ENCODE results near the gene LY6G6C.

GRCh38 chr6:31720196-31720770 is 1.3 kb downstream of the LY6G6C start:
- TF ChIP-seq GATA2 (IDR thresholded peaks at IDR 0.05; ENCODE audit: low read depth, low read length), result no peak
- TF ChIP-seq GATA3 (IDR thresholded peaks at IDR 0.05; ENCODE audit: low read depth, low read length), result no peak

Data from SH-SY5Y (cell line).